ENCODE measurements around the gene HAND2.

The HAND2 gene

DNA sequence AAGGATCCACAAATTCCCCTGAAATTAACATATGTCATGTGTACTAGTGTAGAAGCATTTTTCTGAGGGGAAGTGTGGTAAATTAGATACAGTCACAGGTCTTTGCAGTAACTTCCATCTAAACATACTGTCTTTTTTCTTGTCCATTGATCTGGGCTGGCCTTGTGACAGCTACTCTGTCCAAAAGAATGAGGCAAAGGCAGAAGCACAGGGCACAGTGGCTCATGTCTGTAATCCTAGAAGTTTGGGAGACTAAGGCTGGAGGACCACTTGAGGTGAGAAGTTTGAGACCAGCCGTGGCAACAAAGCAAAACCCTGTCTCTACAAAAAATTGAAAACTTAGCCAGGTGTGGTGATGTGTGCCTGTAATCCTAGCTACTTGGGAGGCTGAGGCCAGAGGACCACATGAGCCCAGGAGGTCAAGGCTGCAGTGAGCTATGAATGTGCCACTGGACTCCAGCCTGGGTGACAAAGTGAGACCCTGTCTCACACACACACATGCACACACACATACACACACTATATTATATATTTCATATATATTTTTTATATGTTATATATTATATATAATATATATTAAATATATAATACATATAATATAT is 47.6 kb downstream of the HAND2 start:
- DNase-seq (ENCODE audit: low read depth), result no peak
- TF ChIP-seq MYC (IDR thresholded peaks at IDR 0.05; ENCODE audit: low read depth, low read length) (no peak), POLR2A (IDR thresholded peaks at IDR 0.05; ENCODE audit: extremely low read depth, insufficient read length) (no peak)
- TF ChIP-seq, protein P1, sequence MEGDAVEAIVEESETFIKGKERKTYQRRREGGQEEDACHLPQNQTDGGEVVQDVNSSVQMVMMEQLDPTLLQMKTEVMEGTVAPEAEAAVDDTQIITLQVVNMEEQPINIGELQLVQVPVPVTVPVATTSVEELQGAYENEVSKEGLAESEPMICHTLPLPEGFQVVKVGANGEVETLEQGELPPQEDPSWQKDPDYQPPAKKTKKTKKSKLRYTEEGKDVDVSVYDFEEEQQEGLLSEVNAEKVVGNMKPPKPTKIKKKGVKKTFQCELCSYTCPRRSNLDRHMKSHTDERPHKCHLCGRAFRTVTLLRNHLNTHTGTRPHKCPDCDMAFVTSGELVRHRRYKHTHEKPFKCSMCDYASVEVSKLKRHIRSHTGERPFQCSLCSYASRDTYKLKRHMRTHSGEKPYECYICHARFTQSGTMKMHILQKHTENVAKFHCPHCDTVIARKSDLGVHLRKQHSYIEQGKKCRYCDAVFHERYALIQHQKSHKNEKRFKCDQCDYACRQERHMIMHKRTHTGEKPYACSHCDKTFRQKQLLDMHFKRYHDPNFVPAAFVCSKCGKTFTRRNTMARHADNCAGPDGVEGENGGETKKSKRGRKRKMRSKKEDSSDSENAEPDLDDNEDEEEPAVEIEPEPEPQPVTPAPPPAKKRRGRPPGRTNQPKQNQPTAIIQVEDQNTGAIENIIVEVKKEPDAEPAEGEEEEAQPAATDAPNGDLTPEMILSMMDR (IDR thresholded peaks at IDR 0.05; ENCODE audit: low read depth, low read length), result no peak
- TF ChIP-seq, protein P2, sequence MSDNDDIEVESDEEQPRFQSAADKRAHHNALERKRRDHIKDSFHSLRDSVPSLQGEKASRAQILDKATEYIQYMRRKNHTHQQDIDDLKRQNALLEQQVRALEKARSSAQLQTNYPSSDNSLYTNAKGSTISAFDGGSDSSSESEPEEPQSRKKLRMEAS (IDR thresholded peaks at IDR 0.05; ENCODE audit: low read depth, low read length), result no peak
- H3K4me3 ChIP-seq (ENCODE audit: low read depth, low read length), result no peak overlapping the region

DNA sequence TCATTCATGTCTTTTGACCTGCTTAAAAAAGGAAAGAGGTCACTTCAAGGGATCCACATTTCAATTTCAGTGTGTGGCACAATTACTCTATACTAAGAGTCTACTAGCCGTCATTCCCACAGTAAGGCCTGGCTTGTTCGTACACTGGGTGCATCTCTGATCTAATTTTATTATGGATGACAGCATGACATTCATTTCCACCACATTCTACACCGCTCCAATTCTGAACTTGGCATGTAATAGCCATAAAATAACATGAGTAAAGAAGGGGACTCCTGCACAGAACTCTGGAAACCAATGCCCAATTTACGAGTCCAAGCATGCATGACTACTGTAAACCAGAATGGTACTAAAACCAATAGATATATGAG is 51.1 kb downstream of the HAND2 start:
- no peak overlapping the region for H3K4me3 ChIP-seq (ENCODE audit: low read depth, low read length)
- TF ChIP-seq, protein P1 (IDR thresholded peaks at IDR 0.05; ENCODE audit: low read depth, low read length), result no peak
- TF ChIP-seq, protein P2 (IDR thresholded peaks at IDR 0.05; ENCODE audit: low read depth, low read length), result no peak
- no peak for TF ChIP-seq MYC (IDR thresholded peaks at IDR 0.05; ENCODE audit: low read depth, low read length)
- no peak for DNase-seq (ENCODE audit: low read depth)

- H3K4me3 ChIP-seq (ENCODE audit: low read depth, low read length), result no peak overlapping the region
- TF ChIP-seq, protein P2 (IDR thresholded peaks at IDR 0.05; ENCODE audit: low read depth, low read length), result no peak
- TF ChIP-seq POLR2A (IDR thresholded peaks at IDR 0.05; ENCODE audit: extremely low read depth, insufficient read length), result no peak
- no peak for TF ChIP-seq MYC (IDR thresholded peaks at IDR 0.05; ENCODE audit: low read depth, low read length)
- TF ChIP-seq, protein P1 (IDR thresholded peaks at IDR 0.05; ENCODE audit: low read depth, low read length), result no peak
These were observed 51.7 kb downstream of the HAND2 start for GRCh38 chr4:173478201-173478912.

DNA sequence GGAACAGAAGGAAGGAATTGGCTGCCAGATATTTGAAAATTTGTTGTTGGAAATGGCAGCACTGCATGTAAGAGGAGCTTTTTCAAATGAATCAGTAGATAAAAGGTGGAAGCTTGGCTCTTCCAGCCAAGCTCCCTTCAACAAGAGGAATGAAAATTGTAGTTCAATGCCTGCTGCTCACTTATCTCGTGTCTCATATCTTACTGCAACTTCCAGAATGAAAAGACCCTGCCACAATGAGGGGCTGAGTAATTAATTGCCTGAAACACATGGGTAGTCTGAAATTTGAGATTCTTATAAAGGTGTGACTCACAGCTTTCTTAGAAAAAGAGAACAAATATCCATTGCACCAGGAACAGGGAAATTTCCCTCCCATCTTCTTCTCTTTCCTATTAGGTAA is 53.0 kb downstream of the HAND2 start:
- no peak for DNase-seq (ENCODE audit: low read depth)
- no peak overlapping the region for H3K4me3 ChIP-seq (ENCODE audit: low read depth, low read length)
- TF ChIP-seq POLR2A (IDR thresholded peaks at IDR 0.05; ENCODE audit: extremely low read depth, insufficient read length), result no peak
- TF ChIP-seq, protein P1 (IDR thresholded peaks at IDR 0.05; ENCODE audit: low read depth, low read length), result no peak
- no peak for TF ChIP-seq MYC (IDR thresholded peaks at IDR 0.05; ENCODE audit: low read depth, low read length)
- TF ChIP-seq, protein P2 (IDR thresholded peaks at IDR 0.05; ENCODE audit: low read depth, low read length), result no peak

More at GRCh38 chr4:173478201-173478912, 51.7 kb downstream of the HAND2 start:
- no peak for DNase-seq (ENCODE audit: low read depth)

All from NB4 (cell line).